AG09319 (cell line): ENCODE measurements around the gene NCLN.

ENCODE experiments used
- DNase-seq: peaks from one replicate; pipeline ENCODE4 v3.0.0-alpha.2; 2010; ENCODE audit warnings: low read depth; ENCODE audit errors: extremely low read depth
- CTCF ChIP-seq: IDR thresholded peaks from 2 replicates; pipeline ENCODE4 v1.5.1; 2011; ENCODE audit warnings: low read depth, mild to moderate bottlenecking, inconsistent platforms, low read length, moderate library complexity

Gene NCLN

GRCh38 chr19:3238066-3238561 is 52.4 kb downstream of the NCLN start:
- no peak for DNase-seq
- no peak for TF ChIP-seq CTCF

- DNase-seq, result no peak
- TF ChIP-seq CTCF, result no peak
These were observed 53.6 kb downstream of the NCLN start for GRCh38 chr19:3239367-3239766.

GRCh38 chr19:3243819-3244700 is 58.3 kb downstream of the NCLN start:
- TF ChIP-seq CTCF, result no peak

GRCh38 chr19:3245050-3245449 is 59.3 kb downstream of the NCLN start:
- no peak for DNase-seq
- no peak for TF ChIP-seq CTCF

More at GRCh38 chr19:3243819-3244700, 58.3 kb downstream of the NCLN start:
- peak; percentile 2 for DNase-seq

- TF ChIP-seq CTCF, result no peak
- DNase-seq, result no peak
These were observed 63.1 kb downstream of the NCLN start for GRCh38 chr19:3248728-3249326.

GRCh38 chr19:3249408-3249807 is 63.7 kb downstream of the NCLN start:
- TF ChIP-seq CTCF, result no peak
- DNase-seq, result no peak

- DNase-seq, result no peak
- peak; percentile 48 for TF ChIP-seq CTCF
These were observed 64.9 kb downstream of the NCLN start for GRCh38 chr19:3250675-3251074.
